HFFc6 (cell line): Measurements from ENCODE around the gene LATS1. TPM values are rescaled to one million over a fixed set of nuclear protein-coding genes. Genes with fewer than 3 reads are reported as not detected.
"Not testable (repeated sequence)": the region's sequence is repeated elsewhere in the genome, so short reads cannot be mapped to it uniquely, and the experiment has no call there.

ENCODE experiments used
- DNase-seq: peaks from one replicate; pipeline ENCODE4 v3.0.0-alpha.2; 2018
- H3K27ac Mint-ChIP-seq: 2 replicates; pipeline ENCODE4 v1.8.0; 2020; ENCODE audit warnings: mild to moderate bottlenecking, mixed read lengths
- H3K27me3 Mint-ChIP-seq: 2 replicates; pipeline ENCODE4 v1.8.0; 2021; ENCODE audit warnings: mild to moderate bottlenecking, moderate library complexity, mixed read lengths; ENCODE audit not compliant: insufficient read depth
- H3K36me3 Mint-ChIP-seq: 2 replicates; pipeline ENCODE4 v1.8.0; 2021; ENCODE audit warnings: low read depth, mixed read lengths
- H3K4me1 Mint-ChIP-seq: 2 replicates; pipeline ENCODE4 v1.8.0; 2020; ENCODE audit warnings: low read depth, mixed read lengths
- H3K4me3 Mint-ChIP-seq: 2 replicates; pipeline ENCODE4 v1.8.0; 2020; ENCODE audit warnings: mild to moderate bottlenecking, moderate library complexity, mixed read lengths
- H3K9me3 Mint-ChIP-seq: 2 replicates; pipeline ENCODE4 v1.8.0; 2020; ENCODE audit warnings: mild to moderate bottlenecking, mixed read lengths
- total RNA-seq, 6 experiments: library from RNA; stranded (reverse); fragmentation: NEBNext Ultra II Directional; extraction: Animal tissue kit (Norgen Biotek cat#: 25700); gene quantifications; 2 replicates in 1 of 6; 3 replicates in 5 of 6; pipeline ENCODE4 v1.2.3, GENCODE V29; 2021
- TF ChIP-seq, protein P1 (sequence below): fragments of 200-600 bp; sonication (generic); IDR thresholded peaks from 2 replicates; pipeline ENCODE4 v1.5.0; 2021; ENCODE audit warnings: antibody characterized with exemption, mild to moderate bottlenecking

LATS1 gene
- total RNA-seq, 6 experiments from 2014 or later: 17.8 to 22.2 (median 20.1) TPM

DNA sequence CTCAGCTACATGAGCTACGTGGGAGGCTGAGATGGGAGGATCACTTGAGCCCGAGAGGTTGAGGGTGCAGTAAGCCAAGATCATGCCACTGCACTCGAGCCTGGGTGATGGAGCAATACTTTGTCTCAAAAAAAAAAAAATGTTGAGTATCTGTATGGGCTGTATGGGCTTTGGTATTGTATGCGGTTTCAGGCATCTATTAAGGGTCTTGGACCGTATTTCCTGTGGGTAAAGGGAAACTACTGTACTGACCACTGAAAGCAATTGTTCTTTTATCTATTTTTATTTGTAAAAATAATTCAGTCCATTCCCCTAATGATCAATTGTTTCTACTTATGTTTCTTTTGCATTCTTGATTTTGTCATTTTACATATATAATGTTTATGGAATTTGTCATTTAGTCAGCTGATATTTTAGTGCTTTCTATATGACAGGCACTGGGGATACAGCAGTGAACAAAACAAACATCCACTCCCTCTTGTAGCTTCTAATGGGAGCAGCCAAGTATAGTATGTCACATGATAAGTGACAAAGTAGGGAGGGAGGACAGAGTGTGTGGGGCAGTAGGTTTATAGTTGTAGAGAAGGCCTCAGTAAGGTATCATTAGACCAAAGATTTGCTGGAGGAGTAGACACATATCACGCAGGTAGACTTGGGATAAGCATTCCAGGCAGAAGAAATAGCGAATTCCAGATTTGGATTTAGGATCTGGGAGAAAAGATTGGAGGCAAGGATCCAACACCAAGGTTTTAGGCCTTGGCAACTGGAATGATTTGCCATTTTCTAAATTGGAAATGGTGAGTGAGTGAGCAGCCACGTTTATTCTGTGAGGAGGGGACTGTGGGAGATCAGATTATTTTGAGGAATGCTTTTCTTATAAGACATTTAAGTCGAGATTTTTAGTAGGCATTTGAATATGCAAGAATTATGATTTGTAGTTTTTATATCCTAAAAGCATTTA lies 37.7 kb upstream of the LATS1 start:
- Mint-ChIP-seq H3K4me3 (no peak overlapping the region), H3K27ac (0 out of 2 replicates have a peak overlapping the region, but pooled peaks have one; percentile 3), H3K4me1 (peaks cover 27% of the 10 kb centered on the region), H3K36me3 (peaks cover 6% of the 10 kb centered on the region; the same call in 1 of the 2 replicates), H3K27me3 (no peaks in the 10 kb centered on the region), H3K9me3 (no peaks in the 10 kb centered on the region)
- DNase-seq: no peak
- TF ChIP-seq, protein P1, sequence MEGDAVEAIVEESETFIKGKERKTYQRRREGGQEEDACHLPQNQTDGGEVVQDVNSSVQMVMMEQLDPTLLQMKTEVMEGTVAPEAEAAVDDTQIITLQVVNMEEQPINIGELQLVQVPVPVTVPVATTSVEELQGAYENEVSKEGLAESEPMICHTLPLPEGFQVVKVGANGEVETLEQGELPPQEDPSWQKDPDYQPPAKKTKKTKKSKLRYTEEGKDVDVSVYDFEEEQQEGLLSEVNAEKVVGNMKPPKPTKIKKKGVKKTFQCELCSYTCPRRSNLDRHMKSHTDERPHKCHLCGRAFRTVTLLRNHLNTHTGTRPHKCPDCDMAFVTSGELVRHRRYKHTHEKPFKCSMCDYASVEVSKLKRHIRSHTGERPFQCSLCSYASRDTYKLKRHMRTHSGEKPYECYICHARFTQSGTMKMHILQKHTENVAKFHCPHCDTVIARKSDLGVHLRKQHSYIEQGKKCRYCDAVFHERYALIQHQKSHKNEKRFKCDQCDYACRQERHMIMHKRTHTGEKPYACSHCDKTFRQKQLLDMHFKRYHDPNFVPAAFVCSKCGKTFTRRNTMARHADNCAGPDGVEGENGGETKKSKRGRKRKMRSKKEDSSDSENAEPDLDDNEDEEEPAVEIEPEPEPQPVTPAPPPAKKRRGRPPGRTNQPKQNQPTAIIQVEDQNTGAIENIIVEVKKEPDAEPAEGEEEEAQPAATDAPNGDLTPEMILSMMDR: no peak

DNA sequence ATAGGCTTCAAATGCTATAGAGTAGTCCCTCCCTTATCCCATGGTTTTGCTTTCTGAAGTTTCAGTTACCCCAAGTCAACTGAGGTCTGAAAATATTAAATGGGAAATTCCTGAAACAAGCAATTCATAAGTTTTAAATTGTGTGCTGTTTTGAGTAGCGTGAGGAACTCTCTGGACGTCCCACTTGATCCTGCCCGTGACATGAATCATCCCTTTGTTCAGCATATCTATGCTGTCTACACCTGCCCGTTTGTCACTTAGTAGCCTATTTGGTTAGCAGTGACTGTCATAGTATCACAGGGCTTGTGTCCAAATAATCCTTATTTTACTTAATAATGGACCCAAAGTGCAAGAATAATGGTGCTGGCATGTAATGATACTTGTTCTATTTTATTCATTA lies 36.6 kb upstream of the LATS1 start:
- TF ChIP-seq, protein P1: no peak
- Mint-ChIP-seq H3K36me3 (no peaks in the 10 kb centered on the region; the same call in 1 of the 2 replicates), H3K4me3 (no peak overlapping the region), H3K27me3 (no peaks in the 10 kb centered on the region), H3K9me3 (no peaks in the 10 kb centered on the region), H3K4me1 (peaks cover 28% of the 10 kb centered on the region), H3K27ac (no peak overlapping the region)
- no peak for DNase-seq

DNA sequence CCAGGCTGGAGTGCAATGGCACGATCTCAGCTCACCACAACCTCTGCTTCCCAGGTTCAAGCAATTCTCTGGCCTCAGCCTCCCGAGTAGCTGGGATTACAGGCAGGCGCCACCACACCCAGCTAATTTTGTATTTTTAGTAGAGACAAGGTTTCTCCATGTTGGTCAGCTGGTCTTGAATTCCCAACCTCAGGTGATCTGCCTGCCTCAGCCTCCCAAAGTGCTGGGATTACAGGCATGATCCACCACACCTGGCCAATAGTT lies 35.4 kb upstream of the LATS1 start:
- not testable (repeated sequence) for H3K4me3 Mint-ChIP-seq, H3K27me3 Mint-ChIP-seq, H3K27ac Mint-ChIP-seq

DNA sequence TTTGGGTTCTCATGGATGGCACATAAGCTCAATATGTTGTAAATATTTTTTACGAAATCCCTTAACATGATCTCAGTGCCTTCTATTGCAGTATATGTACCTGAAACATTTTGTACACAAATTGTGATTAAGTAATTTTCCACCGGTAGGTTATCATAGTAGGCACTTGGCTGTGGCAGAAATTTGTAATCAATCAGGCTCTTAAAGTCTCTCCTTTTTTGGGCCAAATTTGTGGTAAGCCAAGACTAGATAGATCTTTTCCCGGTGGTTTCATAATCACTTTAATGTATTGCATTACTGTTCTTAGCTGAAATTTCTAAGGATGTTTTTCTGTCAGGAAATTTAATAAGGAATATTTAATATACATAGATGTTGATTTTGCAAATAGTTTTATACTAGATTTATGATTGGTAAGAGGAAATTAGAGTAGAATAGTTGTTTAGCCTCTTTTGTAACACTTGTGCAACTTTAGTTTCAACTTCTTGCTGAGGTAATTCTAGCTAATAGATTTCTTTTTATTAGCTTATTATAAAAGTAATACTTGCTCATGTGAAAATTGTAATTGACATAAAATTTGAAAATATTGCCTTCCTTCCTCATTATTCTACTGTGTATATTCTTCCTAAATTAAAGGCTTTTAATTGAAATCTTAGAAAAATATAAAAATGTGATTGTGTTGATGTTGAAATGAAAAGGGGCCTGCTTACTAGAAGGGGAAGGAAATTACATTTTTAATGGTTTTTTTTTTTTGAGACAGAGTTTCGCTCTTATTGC lies 34.9 kb upstream of the LATS1 start:
- Mint-ChIP-seq H3K4me3 (0 out of 2 replicates have a peak overlapping the region, but pooled peaks have one; percentile 42), H3K4me1 (peaks cover 29% of the 10 kb centered on the region)
- TF ChIP-seq, protein P1: no peak

More for the DNA sequence above, 35.4 kb upstream of the LATS1 start:
- H3K9me3 Mint-ChIP-seq, DNase-seq, H3K36me3 Mint-ChIP-seq: not testable (repeated sequence)
- peaks cover 28% of the 10 kb centered on the region for H3K4me1 Mint-ChIP-seq

GRCh38 chr6:149751920-149752319 lies 34.0 kb upstream of the LATS1 start:
- H3K27me3 Mint-ChIP-seq, DNase-seq, H3K9me3 Mint-ChIP-seq, H3K27ac Mint-ChIP-seq, H3K36me3 Mint-ChIP-seq: not testable (repeated sequence)
- Mint-ChIP-seq H3K4me3 (peak overlapping the region; percentile 42; the same call in 1 of the 2 replicates), H3K4me1 (peaks cover 35% of the 10 kb centered on the region)

More for the DNA sequence above, 34.9 kb upstream of the LATS1 start:
- no peak overlapping the region for H3K27ac Mint-ChIP-seq
- no peaks in the 10 kb centered on the region for H3K9me3 Mint-ChIP-seq
- H3K36me3 Mint-ChIP-seq: no peaks in the 10 kb centered on the region; the same call in 1 of the 2 replicates
- peaks cover 1% of the 10 kb centered on the region; the same call in 1 of the 2 replicates for H3K27me3 Mint-ChIP-seq
- no peak for DNase-seq

DNA sequence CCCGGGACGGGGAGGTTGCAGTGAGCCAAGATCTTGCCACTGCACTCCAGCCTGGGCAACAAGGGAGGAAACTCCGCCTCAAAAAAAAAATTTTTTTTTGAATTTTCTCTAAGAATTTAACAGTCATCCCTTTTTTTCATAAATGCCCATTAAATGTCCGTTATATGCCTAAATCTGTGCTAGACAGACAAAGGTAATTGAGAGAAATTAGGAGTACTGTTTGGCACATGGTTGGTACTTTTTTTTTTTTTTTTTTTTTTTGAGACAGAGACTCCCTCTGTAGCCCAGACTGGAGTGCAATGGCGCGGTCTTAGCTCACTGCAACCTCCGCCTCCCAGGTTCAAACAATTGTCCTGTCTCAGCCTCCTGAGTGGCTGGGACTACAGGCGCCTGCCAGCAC lies 33.3 kb upstream of the LATS1 start:
- Mint-ChIP-seq H3K4me1 (peaks cover 41% of the 10 kb centered on the region), H3K27me3 (peaks cover 1% of the 10 kb centered on the region; the same call in 1 of the 2 replicates), H3K9me3 (no peaks in the 10 kb centered on the region), H3K4me3 (peak overlapping the region; percentile 93), H3K27ac (no peak overlapping the region), H3K36me3 (no peaks in the 10 kb centered on the region; the same call in 1 of the 2 replicates)
- no peak for DNase-seq
- TF ChIP-seq, protein P1: no peak
